GM23248 (cell line): ENCODE measurements around the gene QRFP.

ENCODE experiments used
- EZH2 ChIP-seq: fragments of 200-600 bp; sonication (generic); IDR thresholded peaks from 2 replicates; pipeline ENCODE4 v1.6.1; 2018; ENCODE audit warnings: antibody characterized with exemption, mild to moderate bottlenecking; ENCODE audit not compliant: insufficient read depth, poor library complexity, severe bottlenecking
- EZH2phosphoT487 ChIP-seq: fragments of 200-600 bp; sonication (generic); IDR thresholded peaks from 2 replicates; pipeline ENCODE4 v1.6.1; 2018; ENCODE audit warnings: antibody characterized with exemption, moderate library complexity, mild to moderate bottlenecking, low read depth; ENCODE audit not compliant: insufficient read depth

- TF ChIP-seq EZH2phosphoT487 (no peak), EZH2 (no peak)
These were observed 26.4 kb upstream of the QRFP start for GRCh38 chr9:130922893-130923610.
